Measurements from ENCODE around the gene GAB2.

The GAB2 gene

GRCh38 chr11:78310500-78310909 lies 107.1 kb downstream of the GAB2 start:
- H4K8ac ChIP-seq (ENCODE audit: low read depth, low read length), result no peak overlapping the region
- no peak overlapping the region for H2BK12ac ChIP-seq (ENCODE audit: low read length)
- H3K79me1 ChIP-seq (ENCODE audit: low read depth, low read length), result no peaks in the 10 kb centered on the region
- H2AFZ ChIP-seq (ENCODE audit: low read length), result no peak overlapping the region
- H3K4ac ChIP-seq (ENCODE audit: low read length), result no peak overlapping the region
- H2AK5ac ChIP-seq (ENCODE audit: low read depth, low read length), result no peak overlapping the region
- H2BK120ac ChIP-seq (ENCODE audit: low read depth, low read length), result no peak overlapping the region
- DNase-seq (ENCODE audit: low spot score), result no peak
- peaks cover 0 to 5% of the 10 kb centered on the region in 2 donors for H3K4me1 ChIP-seq (ENCODE audit: control insufficient read depth in 2 of 2, insufficient read depth in 1 of 2, low read depth in 1 of 2, low read length in 2 of 2)
- H3K18ac ChIP-seq (ENCODE audit: low read length), result no peak overlapping the region
- H2BK15ac ChIP-seq (ENCODE audit: low read length), result no peak overlapping the region
- H2BK5ac ChIP-seq (ENCODE audit: low read length), result no peak overlapping the region
- no peak overlapping the region for H3K27ac ChIP-seq (replicated peaks; ENCODE audit: low read length)
- no peak overlapping the region for H3K4me3 ChIP-seq (ENCODE audit: low read length in 2 of 2)
- H3K36me3 ChIP-seq (replicated peaks in 1 of 2; ENCODE audit: control insufficient read depth in 2 of 2, insufficient read depth in 2 of 2, low read length in 2 of 2), result no peaks in the 10 kb centered on the region
- H4K91ac ChIP-seq (ENCODE audit: low read depth, low read length, poor library complexity), result no peak overlapping the region
- H3K4me2 ChIP-seq (ENCODE audit: insufficient read depth, low read length, poor library complexity, severe bottlenecking), result no peak overlapping the region
- no peaks in the 10 kb centered on the region for H3K27me3 ChIP-seq (ENCODE audit: control insufficient read depth in 3 of 3, insufficient read depth in 3 of 3, low read depth in 1 of 3, low read length in 3 of 3)
- no peak overlapping the region for H3K9ac ChIP-seq (ENCODE audit: low read depth, low read length, poor library complexity)
- no peak overlapping the region for H3K14ac ChIP-seq (ENCODE audit: low read length)
- H3K23ac ChIP-seq (ENCODE audit: low read depth, low read length, poor library complexity), result no peak overlapping the region
- no CpG with 5 or more reads among the region's 6 CpGs for WGBS, 2 donors (ENCODE audit: extremely low coverage in 2 of 2, insufficient read length in 2 of 2, insufficient replicate concordance in 1 of 2)
- no peaks in the 10 kb centered on the region for H3K9me3 ChIP-seq (replicated peaks in 1 of 2; ENCODE audit: control insufficient read depth in 2 of 2, insufficient read depth in 1 of 2, low read depth in 1 of 2, low read length in 2 of 2)

GRCh38 chr11:78304201-78304600 lies 113.4 kb downstream of the GAB2 start:
- Histone ChIP-seq H3K27ac (replicated peaks; ENCODE audit: low read length) (no peak overlapping the region), H2BK12ac (ENCODE audit: low read length) (no peak overlapping the region), H3K18ac (ENCODE audit: low read length) (no peak overlapping the region), H3K9ac (ENCODE audit: low read depth, low read length, poor library complexity) (no peak overlapping the region), H3K4me1 (ENCODE audit: control insufficient read depth in 2 of 2, insufficient read depth in 1 of 2, low read depth in 1 of 2, low read length in 2 of 2) (peaks cover 4 to 6% of the 10 kb centered on the region in 2 donors), H3K4me3 (ENCODE audit: low read length in 2 of 2) (no peak overlapping the region), H4K91ac (ENCODE audit: low read depth, low read length, poor library complexity) (no peak overlapping the region), H2BK5ac (ENCODE audit: low read length) (no peak overlapping the region), H2BK120ac (ENCODE audit: low read depth, low read length) (no peak overlapping the region), H2AFZ (ENCODE audit: low read length) (no peak overlapping the region), H3K4me2 (ENCODE audit: insufficient read depth, low read length, poor library complexity, severe bottlenecking) (no peak overlapping the region), H2AK5ac (ENCODE audit: low read depth, low read length) (no peak overlapping the region), H4K8ac (ENCODE audit: low read depth, low read length) (no peak overlapping the region), H3K9me3 (replicated peaks in 1 of 2; ENCODE audit: control insufficient read depth in 2 of 2, insufficient read depth in 1 of 2, low read depth in 1 of 2, low read length in 2 of 2) (no peaks in the 10 kb centered on the region), H3K79me1 (ENCODE audit: low read depth, low read length) (no peaks in the 10 kb centered on the region), H3K27me3 (ENCODE audit: control insufficient read depth in 3 of 3, insufficient read depth in 3 of 3, low read depth in 1 of 3, low read length in 3 of 3) (no peaks in the 10 kb centered on the region), H3K23ac (ENCODE audit: low read depth, low read length, poor library complexity) (no peak overlapping the region), H3K14ac (ENCODE audit: low read length) (no peak overlapping the region), H3K4ac (ENCODE audit: low read length) (no peak overlapping the region), H2BK15ac (ENCODE audit: low read length) (no peak overlapping the region), H3K36me3 (replicated peaks in 1 of 2; ENCODE audit: control insufficient read depth in 2 of 2, insufficient read depth in 2 of 2, low read length in 2 of 2) (no peaks in the 10 kb centered on the region)
- DNase-seq (ENCODE audit: low spot score), result no peak
- no CpG with 5 or more reads among the region's 2 CpGs for WGBS, 2 donors (ENCODE audit: extremely low coverage in 2 of 2, insufficient read length in 2 of 2, insufficient replicate concordance in 1 of 2)

DNA sequence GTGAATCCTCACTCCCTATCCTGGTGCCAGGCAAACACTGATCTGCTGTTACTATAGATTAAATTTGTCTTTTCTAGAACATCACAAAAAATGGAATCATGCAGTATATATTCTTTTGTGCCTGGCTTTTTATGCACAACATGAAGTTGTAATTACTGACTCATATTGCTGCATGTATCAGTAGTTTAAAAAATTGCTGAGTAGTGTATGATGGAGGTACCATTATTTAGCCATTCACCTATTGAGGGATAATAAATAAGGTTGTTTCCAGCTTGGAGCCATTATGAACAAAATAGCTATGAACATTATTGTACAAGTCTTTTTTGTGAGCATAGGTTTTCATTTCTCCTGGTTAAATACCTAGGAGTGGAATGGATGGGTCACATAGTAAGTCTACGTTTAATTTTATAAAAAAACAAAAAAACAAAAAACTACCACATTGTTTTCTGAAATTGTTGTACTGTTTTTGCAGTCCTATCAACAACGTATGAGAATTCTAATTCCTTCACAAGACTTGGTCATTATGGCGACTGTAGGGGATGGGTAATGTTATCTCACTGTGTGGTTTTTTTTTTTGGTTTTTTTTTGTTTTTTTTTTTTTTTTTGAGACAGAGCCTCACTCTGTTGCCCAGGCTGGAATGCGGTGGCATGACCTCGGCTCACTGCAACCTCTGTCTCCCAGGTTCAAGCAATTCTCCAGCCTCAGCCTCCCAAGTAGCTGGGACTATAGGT lies 117.3 kb downstream of the GAB2 start:
- no peaks in the 10 kb centered on the region for H3K79me1 ChIP-seq (ENCODE audit: low read depth, low read length)
- no peak overlapping the region for H3K27ac ChIP-seq (replicated peaks; ENCODE audit: low read length)
- H3K9me3 ChIP-seq (replicated peaks in 1 of 2; ENCODE audit: control insufficient read depth in 2 of 2, insufficient read depth in 1 of 2, low read depth in 1 of 2, low read length in 2 of 2), result peaks cover 1 to 14% of the 10 kb centered on the region in 2 donors
- H2AK5ac ChIP-seq (ENCODE audit: low read depth, low read length), result no peak overlapping the region
- H4K8ac ChIP-seq (ENCODE audit: low read depth, low read length), result no peak overlapping the region
- no peaks in the 10 kb centered on the region for H3K27me3 ChIP-seq (ENCODE audit: control insufficient read depth in 3 of 3, insufficient read depth in 3 of 3, low read depth in 1 of 3, low read length in 3 of 3)
- peaks cover 16 to 17% of the 10 kb centered on the region in 2 donors for H3K4me1 ChIP-seq (ENCODE audit: control insufficient read depth in 2 of 2, insufficient read depth in 1 of 2, low read depth in 1 of 2, low read length in 2 of 2)
- no peak overlapping the region for H2BK5ac ChIP-seq (ENCODE audit: low read length)
- no peak overlapping the region for H4K91ac ChIP-seq (ENCODE audit: low read depth, low read length, poor library complexity)
- H3K4ac ChIP-seq (ENCODE audit: low read length), result no peak overlapping the region
- DNase-seq (ENCODE audit: low spot score), result no peak
- no peak overlapping the region for H2AFZ ChIP-seq (ENCODE audit: low read length)
- H3K4me2 ChIP-seq (ENCODE audit: insufficient read depth, low read length, poor library complexity, severe bottlenecking), result no peak overlapping the region
- H3K36me3 ChIP-seq (replicated peaks in 1 of 2; ENCODE audit: control insufficient read depth in 2 of 2, insufficient read depth in 2 of 2, low read length in 2 of 2), result no peaks in the 10 kb centered on the region
- H2BK120ac ChIP-seq (ENCODE audit: low read depth, low read length), result no peak overlapping the region
- H3K14ac ChIP-seq (ENCODE audit: low read length), result no peak overlapping the region
- no peak overlapping the region for H2BK15ac ChIP-seq (ENCODE audit: low read length)
- H3K4me3 ChIP-seq (ENCODE audit: low read length in 2 of 2), result no peak overlapping the region
- H2BK12ac ChIP-seq (ENCODE audit: low read length), result no peak overlapping the region
- WGBS, 2 donors (ENCODE audit: extremely low coverage in 2 of 2, insufficient read length in 2 of 2, insufficient replicate concordance in 1 of 2), result no CpG with 5 or more reads among the region's 5 CpGs
- H3K9ac ChIP-seq (ENCODE audit: low read depth, low read length, poor library complexity), result no peak overlapping the region
- H3K23ac ChIP-seq (ENCODE audit: low read depth, low read length, poor library complexity), result no peak overlapping the region
- H3K18ac ChIP-seq (ENCODE audit: low read length), result no peak overlapping the region

DNA sequence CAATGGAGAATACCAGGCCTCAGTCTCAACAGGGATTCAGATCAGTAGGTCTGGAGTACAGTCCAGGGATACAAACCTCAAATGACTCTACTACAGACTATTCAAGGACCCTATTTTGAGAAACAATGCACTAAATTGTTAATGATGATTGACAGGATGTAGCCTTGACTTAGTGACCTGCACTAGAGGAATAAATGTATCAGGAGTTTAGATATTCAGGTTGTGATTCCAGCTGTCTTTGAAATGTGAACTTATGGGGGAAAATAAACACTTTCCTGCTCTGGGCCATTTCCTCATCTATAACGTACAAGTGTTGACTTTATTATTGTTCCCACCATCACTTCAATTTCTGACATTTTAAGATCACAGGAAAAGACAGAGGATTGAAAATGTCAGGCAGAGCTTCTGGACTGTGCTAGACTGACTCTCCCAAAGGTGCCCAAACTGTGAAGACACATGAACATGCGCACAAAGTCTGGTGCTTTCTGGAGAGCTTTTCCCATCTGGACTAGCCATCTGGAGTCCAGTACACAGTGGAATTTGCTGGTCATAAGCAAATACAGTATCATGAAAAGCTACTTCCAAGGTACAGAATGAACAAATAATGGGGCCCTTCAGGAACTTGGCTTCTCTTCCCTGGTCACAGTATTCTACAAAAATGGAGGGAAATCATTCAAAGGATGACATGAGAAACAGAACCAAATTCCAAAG lies 118.5 kb downstream of the GAB2 start:
- no peak overlapping the region for H3K9ac ChIP-seq (ENCODE audit: low read depth, low read length, poor library complexity)
- H2AK5ac ChIP-seq (ENCODE audit: low read depth, low read length), result no peak overlapping the region
- no peak overlapping the region for H3K4me3 ChIP-seq (ENCODE audit: low read length in 2 of 2)
- no peak overlapping the region for H3K4me2 ChIP-seq (ENCODE audit: insufficient read depth, low read length, poor library complexity, severe bottlenecking)
- no peak overlapping the region for H4K91ac ChIP-seq (ENCODE audit: low read depth, low read length, poor library complexity)
- no peaks in the 10 kb centered on the region for H3K79me1 ChIP-seq (ENCODE audit: low read depth, low read length)
- no peak overlapping the region for H3K14ac ChIP-seq (ENCODE audit: low read length)
- H2BK120ac ChIP-seq (ENCODE audit: low read depth, low read length), result no peak overlapping the region
- no peak overlapping the region for H3K27ac ChIP-seq (replicated peaks; ENCODE audit: low read length)
- no peak overlapping the region for H2BK5ac ChIP-seq (ENCODE audit: low read length)
- no CpG with 5 or more reads among the region's 2 CpGs for WGBS, 2 donors (ENCODE audit: extremely low coverage in 2 of 2, insufficient read length in 2 of 2, insufficient replicate concordance in 1 of 2)
- H3K18ac ChIP-seq (ENCODE audit: low read length), result no peak overlapping the region
- H3K23ac ChIP-seq (ENCODE audit: low read depth, low read length, poor library complexity), result no peak overlapping the region
- no peaks in the 10 kb centered on the region for H3K27me3 ChIP-seq (ENCODE audit: control insufficient read depth in 3 of 3, insufficient read depth in 3 of 3, low read depth in 1 of 3, low read length in 3 of 3)
- H3K4me1 ChIP-seq (ENCODE audit: control insufficient read depth in 2 of 2, insufficient read depth in 1 of 2, low read depth in 1 of 2, low read length in 2 of 2), result peaks cover 12 to 17% of the 10 kb centered on the region in 2 donors
- no peak overlapping the region for H2BK12ac ChIP-seq (ENCODE audit: low read length)
- no peak overlapping the region for H2BK15ac ChIP-seq (ENCODE audit: low read length)
- H2AFZ ChIP-seq (ENCODE audit: low read length), result no peak overlapping the region
- peaks cover 1 to 17% of the 10 kb centered on the region in 2 donors for H3K9me3 ChIP-seq (replicated peaks in 1 of 2; ENCODE audit: control insufficient read depth in 2 of 2, insufficient read depth in 1 of 2, low read depth in 1 of 2, low read length in 2 of 2)
- H3K4ac ChIP-seq (ENCODE audit: low read length), result no peak overlapping the region
- no peak for DNase-seq (ENCODE audit: low spot score)
- H4K8ac ChIP-seq (ENCODE audit: low read depth, low read length), result no peak overlapping the region
- H3K36me3 ChIP-seq (replicated peaks in 1 of 2; ENCODE audit: control insufficient read depth in 2 of 2, insufficient read depth in 2 of 2, low read length in 2 of 2), result no peaks in the 10 kb centered on the region

All from neuronal stem cell (in vitro differentiated cells).